ENCODE data around the gene CEP128.
"Not testable (repeated sequence)": the region's sequence is repeated elsewhere in the genome, so short reads cannot be mapped to it uniquely, and the experiment has no call there.

Gene CEP128

DNA sequence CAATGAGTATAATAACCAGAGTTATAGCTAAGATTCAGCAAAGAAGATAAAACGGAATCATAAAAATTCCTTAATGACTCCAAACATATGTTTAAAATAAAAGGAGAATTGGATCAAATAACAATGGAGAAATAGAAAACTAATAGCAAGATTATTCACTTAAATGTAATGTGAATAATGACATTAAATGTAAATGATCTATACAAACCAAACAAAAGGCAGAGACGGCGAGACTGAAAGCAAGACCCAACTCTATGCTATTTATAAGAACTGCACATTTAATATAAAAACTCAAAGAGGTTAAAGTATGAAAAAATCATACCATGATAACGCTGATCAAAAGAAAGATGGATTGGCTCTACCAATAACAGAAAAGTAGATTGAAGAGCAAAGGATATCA lies 10.0 kb upstream of the CEP128 start:
- no peak for DNase-seq

GRCh38 chr14:80948291-80948690 lies 6.8 kb upstream of the CEP128 start:
- no peak for DNase-seq

DNA sequence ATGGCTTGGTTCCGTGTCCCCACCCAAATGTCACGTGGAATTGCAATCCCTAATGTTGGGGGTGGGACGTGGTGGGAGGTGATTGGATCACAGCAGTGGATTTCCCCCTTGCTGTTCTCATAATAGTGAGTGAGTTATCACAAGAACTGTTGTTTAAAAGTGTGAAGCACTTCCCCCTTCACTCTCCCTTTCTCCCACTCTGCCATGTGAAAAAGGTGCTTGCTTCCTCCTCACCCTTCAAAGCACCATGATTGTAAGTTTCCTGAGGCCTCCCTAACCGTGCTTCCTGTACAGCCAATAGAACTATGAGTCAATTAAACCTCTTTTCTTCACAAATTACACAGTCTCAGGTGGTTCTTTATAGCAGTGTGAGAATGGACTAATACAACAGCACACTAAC lies 5.3 kb upstream of the CEP128 start:
- no peak for DNase-seq

DNA sequence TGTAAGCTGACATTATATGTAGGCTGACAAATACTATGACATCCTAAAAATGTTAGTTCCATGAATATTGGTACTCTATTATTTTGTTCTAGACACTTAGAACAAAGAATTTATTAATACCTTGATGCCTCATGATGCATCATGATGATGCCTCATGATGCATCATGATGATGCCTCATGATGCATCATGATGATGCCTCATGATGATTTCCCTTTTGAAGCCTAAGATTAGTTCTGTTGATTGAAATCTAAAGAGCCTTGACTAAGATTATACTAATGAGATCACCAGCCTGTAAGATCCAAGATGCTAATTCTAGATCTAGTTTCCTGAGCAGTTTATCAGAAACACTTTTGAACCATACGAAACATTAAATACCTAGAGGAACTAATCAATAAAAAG lies 4.6 kb upstream of the CEP128 start:
- no peak for DNase-seq

DNA sequence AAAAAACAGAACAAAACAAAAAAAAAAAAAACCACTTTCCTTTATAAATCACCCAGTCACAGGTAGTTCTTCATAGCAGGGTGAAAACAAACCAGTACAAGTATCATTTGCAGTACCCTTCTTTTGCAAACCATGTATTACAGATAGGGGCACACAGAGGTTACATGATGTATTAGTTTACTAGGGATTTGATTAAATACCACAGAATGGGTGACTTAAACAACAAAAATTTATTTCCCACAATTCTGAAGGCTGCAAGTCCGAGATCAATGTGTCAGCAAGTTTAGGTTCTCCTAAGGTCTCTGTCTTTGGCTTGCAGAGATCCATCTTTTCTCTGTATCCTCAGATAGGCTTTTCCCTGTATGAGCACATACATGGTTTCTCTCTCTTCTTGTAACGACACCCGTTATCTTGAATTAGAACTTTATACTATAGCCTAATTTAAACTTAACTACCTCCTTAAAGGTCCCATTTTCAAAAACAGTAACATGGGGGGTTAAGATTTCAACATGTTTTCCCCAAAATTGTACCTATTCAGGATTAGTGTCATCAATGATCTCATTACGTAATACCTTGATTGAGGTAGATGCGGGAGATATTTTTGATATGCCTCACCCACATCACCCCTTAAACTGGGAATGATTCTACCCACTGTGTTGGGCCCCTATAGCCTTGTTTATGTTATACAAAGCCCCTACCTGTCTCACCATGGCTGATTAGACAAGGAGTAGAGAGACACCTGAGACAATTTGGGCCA lies 3.5 kb upstream of the CEP128 start:
- DNase-seq = no peak

- no peak for DNase-seq
Measured at GRCh38 chr14:80942191-80942600, 658 bp upstream of the CEP128 start.

DNA sequence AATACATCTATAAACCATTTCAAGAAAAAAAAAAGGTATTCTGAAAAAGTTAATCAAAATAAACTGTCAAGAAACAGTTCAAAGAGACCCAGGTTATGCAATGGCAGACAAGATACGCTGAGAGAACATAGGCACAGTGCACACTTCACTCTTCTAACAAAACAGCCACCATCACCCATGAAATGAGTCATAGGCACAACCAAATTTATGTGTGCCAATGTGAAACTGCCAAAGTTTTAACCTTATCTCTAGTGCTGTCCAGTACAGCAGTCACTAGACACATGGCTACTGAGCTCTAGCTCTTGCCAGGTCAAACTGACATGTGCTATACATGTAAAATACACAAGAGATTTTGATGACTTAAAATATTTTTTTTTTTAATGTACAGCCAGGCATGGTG lies 1.4 kb downstream of the CEP128 start:
- no peak for DNase-seq

- DNase-seq = no peak
Measured at GRCh38 chr14:80933686-80934085, 7.9 kb downstream of the CEP128 start.

DNA sequence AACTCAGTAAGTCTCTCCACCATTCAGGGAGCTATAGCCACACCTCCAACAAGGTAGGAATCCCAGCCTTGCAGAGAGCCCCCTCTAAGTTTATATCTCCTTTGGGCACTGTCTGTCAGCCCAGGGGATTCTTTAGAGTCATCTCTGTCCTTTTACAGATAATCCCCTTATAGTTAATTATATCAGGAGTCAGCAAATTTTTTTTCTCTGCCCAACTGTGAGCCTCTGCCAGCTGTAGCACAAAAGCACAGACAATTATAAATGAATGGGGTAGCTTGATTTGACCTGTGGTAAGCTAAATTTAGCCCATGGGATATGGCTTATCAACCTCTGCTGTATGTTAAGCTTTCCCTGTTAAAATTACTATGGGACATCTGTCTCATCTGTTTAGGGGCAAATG lies 8.3 kb downstream of the CEP128 start:
- no peak for DNase-seq

DNA sequence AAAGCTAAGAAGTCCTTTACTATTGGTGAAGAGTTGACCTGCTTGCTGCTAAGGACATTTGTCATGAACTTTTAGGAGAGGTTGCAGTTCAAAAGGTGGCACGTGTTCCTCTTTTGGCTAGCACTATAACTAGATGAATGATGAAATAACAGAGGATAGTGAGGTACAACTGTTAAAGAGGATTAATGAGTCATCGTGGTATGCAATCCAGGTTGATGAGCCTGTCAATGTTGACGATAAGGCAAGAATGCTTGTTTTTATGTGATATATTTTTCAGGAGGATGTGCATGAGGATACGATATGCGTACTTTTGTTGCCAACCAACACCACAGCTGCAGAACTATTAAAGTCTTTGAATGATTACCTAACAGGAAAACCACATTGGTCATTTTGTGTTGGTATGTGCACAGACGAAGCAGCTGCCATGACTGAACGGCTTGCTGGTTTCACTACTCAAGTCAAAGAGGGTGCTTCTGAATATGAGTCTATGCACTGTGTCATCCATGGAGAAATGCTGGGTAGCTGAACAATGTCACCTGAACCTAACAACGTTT lies 10.6 kb downstream of the CEP128 start:
- DNase-seq = no peak

- DNase-seq = no peak
Measured at GRCh38 chr14:80930095-80930494, 11.4 kb downstream of the CEP128 start.

DNA sequence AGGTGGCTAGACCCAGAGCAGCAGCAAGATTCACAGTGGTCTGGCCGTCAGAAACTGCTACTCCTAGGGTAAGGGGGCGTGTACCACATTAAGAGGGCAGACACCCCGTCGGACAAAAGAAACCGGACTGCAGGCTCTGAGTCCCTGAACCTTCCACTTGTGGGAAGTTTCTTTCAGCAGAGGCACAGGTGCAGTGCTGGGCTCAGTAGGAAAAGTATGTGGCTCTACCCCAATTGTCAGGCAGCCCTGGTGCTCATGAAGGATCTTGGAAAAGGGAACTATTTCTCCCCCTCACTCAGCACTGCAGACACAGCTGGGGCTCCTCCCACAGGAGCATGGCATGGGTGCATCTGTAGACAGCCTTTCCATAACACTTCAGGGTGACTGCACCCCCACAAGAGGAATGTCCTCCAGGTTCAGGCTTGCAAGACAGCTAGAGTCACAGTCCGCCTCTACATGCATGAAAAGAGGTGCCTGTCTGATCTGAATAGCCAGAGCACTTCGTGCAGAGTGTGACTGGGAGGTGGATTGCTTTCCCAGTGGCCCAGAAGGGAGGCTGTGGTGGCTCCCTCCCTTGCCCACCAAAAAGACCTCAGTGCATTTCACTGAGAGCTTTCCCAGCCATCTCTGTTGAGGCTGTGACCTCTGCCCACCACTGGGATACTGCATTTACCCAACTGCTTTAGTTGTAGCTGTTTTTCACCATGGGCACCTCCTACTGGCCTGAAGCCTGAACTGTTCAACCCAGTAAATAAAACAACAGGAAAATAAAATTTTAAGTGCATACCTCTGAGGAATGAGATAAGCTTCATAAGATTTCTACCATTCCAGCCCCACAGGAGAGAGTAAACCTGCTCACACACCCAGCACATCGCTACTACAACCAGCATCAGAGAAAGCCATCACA lies 14.2 kb downstream of the CEP128 start:
- DNase-seq = no peak

GRCh38 chr14:80926397-80927082 lies 15.0 kb downstream of the CEP128 start:
- DNase-seq = no peak

DNA sequence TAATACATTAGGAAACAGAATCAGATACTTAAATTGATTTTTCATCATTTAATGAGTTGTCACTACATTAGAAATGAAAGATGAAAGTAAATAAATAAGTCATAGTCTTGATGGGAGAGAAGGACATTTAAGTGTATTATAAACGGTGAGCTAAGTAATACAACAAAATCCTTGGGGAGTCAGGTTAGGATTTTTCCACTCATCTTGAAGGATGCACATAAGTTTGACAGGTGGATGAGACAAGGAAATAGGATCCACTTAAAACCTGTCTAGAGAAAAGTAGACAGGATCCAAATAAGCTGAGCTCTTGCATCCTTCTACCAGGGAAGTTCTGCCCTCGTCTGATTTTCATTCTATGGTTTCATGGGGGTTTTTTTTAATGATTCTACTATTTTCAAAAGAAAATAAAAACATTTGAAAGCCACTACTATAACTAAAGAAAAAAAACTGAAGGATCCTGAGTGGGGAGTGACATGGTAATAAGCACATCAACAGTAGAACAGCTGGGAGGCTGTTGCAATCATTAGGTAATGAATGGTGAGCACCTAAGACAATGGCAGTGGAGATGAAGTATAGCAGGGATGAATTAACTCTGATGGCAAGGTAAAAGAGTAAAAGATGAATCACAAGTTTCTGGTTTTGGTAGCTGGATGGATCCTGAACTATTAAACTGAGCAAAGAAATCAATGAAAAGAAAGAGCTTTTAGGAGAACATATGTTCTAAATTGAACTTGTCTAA lies 17.0 kb downstream of the CEP128 start:
- DNase-seq = no peak

DNA sequence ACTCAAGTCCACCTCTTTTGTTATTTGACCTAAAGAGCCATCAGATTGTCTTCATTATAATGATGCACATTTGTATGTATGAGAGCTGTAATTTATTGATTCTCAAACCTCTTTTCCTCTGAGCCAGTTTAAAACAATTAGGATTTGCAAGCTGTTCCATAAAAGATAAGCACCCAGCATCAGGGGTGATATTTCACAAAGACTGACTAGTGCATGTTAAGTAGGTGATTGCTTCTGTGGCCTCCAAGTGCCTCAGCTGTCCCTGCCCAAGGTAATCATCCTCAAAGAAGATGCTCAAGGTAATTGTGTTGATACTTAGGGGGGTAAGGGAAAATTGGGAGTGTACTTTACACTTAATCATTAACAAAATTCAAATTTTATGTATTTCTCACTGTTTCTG lies 18.2 kb downstream of the CEP128 start:
- no peak for DNase-seq

- no peak for DNase-seq
Measured at GRCh38 chr14:80919622-80920021, 21.9 kb downstream of the CEP128 start.

DNA sequence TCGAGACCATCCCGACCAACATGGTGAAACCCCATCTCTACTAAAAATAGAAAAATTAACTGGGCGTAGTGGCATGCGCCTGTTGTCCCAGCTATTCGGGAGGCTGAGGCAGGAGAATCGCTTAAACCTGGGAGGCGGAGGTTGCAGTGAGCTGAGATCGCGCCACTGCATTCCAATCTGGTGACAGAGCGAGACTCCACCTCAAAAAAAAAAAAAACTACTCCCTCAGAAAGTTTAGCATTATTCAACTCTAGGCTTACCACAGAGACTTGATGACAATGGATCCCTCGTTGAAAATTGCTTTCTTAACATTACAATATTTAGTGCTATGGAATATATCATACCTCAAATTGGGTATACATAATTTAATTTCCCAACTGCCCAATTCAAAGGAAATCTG lies 29.5 kb downstream of the CEP128 start:
- not testable (repeated sequence) for DNase-seq

- no peak for DNase-seq
Measured at GRCh38 chr14:80906946-80907345, 34.6 kb downstream of the CEP128 start.

DNA sequence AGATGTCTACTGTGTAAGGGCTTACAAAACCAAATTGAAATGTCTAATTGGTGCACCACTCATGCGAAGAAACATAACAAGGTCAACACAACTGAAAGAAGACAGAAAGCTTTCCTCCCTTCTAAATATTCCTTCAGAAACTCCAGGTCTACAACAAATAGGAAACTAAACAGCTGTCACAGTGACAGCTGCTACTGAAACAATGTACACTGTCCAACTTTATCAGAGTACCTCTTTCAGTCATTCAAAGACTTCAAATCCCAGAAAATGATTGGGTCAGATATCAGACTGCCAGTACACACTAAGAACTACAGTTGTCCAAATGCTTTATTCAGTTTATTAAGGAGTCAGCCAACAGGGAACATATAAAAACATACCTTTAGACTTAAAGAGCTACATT lies 35.2 kb downstream of the CEP128 start:
- DNase-seq = no peak

- no peak for DNase-seq
Measured at GRCh38 chr14:80902608-80903007, 38.9 kb downstream of the CEP128 start.

- no peak for DNase-seq
Measured at GRCh38 chr14:80901822-80902221, 39.7 kb downstream of the CEP128 start.

GRCh38 chr14:80901260-80901659 lies 40.3 kb downstream of the CEP128 start:
- no peak for DNase-seq

- no peak for DNase-seq
Measured at GRCh38 chr14:80872645-80873044, 68.9 kb downstream of the CEP128 start.
